Skeletal muscle satellite cell (primary cell): Measurements from ENCODE around the gene DECR2.
"Not testable (repeated sequence)": the region's sequence is repeated elsewhere in the genome, so short reads cannot be mapped to it uniquely, and the experiment has no call there.

Source experiments
- H3K27me3 ChIP-seq: 2 replicates; pipeline ENCODE4 v1.7.0; 2013; ENCODE audit warnings: low read length; ENCODE audit not compliant: control insufficient read depth, insufficient read depth
- H3K36me3 ChIP-seq: 2 replicates; pipeline ENCODE4 v1.7.0; 2013; ENCODE audit warnings: mild to moderate bottlenecking, control low read depth, low read length; ENCODE audit not compliant: insufficient read depth
- H3K4me1 ChIP-seq: 2 replicates; pipeline ENCODE4 v1.7.0; 2013; ENCODE audit warnings: low read length; ENCODE audit not compliant: control insufficient read depth, insufficient read depth
- H3K4me2 ChIP-seq: 2 replicates; pipeline ENCODE4 v1.7.0; 2013; ENCODE audit warnings: mild to moderate bottlenecking, low read length
- H3K4me3 ChIP-seq: 2 replicates; pipeline ENCODE4 v1.7.0; 2013; ENCODE audit warnings: low read length
- H3K9ac ChIP-seq: 2 replicates; pipeline ENCODE4 v1.7.0; 2013; ENCODE audit warnings: mild to moderate bottlenecking, low read depth, low read length, moderate library complexity
- H3K9me3 ChIP-seq: replicated peaks from 2 replicates; pipeline ENCODE4 v1.7.0; 2013; ENCODE audit warnings: mild to moderate bottlenecking, control low read depth, low read length

Gene DECR2

DNA sequence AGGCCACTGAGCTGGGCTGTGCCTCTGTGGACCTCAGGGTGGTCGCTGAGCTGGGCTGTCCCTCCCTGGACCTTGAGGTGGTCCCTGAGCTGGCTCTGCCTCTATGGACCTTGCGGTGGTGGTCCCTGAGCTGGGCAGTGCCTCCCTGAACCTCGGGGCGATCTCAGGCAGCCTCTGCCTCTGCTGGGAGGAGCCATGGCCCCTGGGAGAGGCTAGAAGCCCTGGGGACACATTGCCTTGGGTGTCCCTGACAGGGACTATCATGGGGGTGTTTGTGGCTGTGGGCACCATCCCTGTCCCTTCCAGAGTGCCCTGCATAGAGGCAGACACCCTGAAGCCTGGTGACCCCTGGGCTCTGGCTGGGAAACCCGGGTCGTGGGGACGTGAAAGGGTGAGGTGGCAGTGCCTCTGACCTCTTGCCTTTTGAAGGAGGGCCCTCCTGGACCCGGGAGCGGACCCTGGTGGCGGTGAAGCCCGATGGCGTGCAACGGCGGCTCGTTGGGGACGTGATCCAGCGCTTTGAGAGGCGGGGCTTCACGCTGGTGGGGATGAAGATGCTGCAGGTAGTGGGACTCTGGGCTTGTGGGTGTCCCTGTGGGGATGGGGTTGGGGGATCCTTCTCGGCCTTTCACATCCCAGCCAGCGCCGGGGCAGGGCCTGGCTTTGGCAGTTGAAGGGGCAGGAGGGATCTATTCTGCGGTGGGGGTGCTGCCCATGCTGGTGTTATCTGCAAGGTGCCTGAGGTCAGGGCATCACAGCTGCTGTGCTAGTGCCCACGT, 2.9 kb upstream of the DECR2 start:
- Histone ChIP-seq H3K4me3 (no peak overlapping the region), H3K4me2 (peak overlapping the region; percentile 70), H3K27me3 (no peaks in the 10 kb centered on the region), H3K36me3 (peaks cover 10% of the 10 kb centered on the region), H3K9me3 (no peaks in the 10 kb centered on the region), H3K9ac (peak overlapping the region; percentile 26), H3K4me1 (peaks cover 22% of the 10 kb centered on the region)

GRCh38 chr16:399340-400019, 2.2 kb upstream of the DECR2 start:
- no peak overlapping the region for H3K4me3 ChIP-seq
- H3K4me2 ChIP-seq, result peak overlapping the region; percentile 88
- no peak overlapping the region for H3K9ac ChIP-seq
- peaks cover 22% of the 10 kb centered on the region for H3K4me1 ChIP-seq
- H3K9me3 ChIP-seq, result no peaks in the 10 kb centered on the region
- peaks cover 10% of the 10 kb centered on the region for H3K36me3 ChIP-seq
- no peaks in the 10 kb centered on the region for H3K27me3 ChIP-seq

GRCh38 chr16:400061-400591, 1.6 kb upstream of the DECR2 start:
- H3K27me3 ChIP-seq, result no peaks in the 10 kb centered on the region
- H3K4me1 ChIP-seq, result peaks cover 22% of the 10 kb centered on the region
- H3K4me2 ChIP-seq, result peak overlapping the region; percentile 88
- peak overlapping the region; percentile 86 for H3K9ac ChIP-seq
- no peaks in the 10 kb centered on the region for H3K9me3 ChIP-seq
- H3K4me3 ChIP-seq, result no peak overlapping the region
- peaks cover 10% of the 10 kb centered on the region for H3K36me3 ChIP-seq

GRCh38 chr16:404971-405486, 3.3 kb downstream of the DECR2 start:
- H3K36me3 ChIP-seq, result peaks cover 5% of the 10 kb centered on the region
- no peak overlapping the region for H3K4me3 ChIP-seq
- no peaks in the 10 kb centered on the region for H3K27me3 ChIP-seq
- no peaks in the 10 kb centered on the region for H3K9me3 ChIP-seq
- H3K4me1 ChIP-seq, result peaks cover 8% of the 10 kb centered on the region
- H3K4me2 ChIP-seq, result no peak overlapping the region
- no peak overlapping the region for H3K9ac ChIP-seq

GRCh38 chr16:405548-406506, 4.1 kb downstream of the DECR2 start:
- Histone ChIP-seq H3K4me2 (no peak overlapping the region), H3K27me3 (no peaks in the 10 kb centered on the region), H3K36me3 (peaks cover 7% of the 10 kb centered on the region), H3K9ac (no peak overlapping the region), H3K9me3 (no peaks in the 10 kb centered on the region), H3K4me1 (peaks cover under 1% of the 10 kb centered on the region), H3K4me3 (no peak overlapping the region)

DNA sequence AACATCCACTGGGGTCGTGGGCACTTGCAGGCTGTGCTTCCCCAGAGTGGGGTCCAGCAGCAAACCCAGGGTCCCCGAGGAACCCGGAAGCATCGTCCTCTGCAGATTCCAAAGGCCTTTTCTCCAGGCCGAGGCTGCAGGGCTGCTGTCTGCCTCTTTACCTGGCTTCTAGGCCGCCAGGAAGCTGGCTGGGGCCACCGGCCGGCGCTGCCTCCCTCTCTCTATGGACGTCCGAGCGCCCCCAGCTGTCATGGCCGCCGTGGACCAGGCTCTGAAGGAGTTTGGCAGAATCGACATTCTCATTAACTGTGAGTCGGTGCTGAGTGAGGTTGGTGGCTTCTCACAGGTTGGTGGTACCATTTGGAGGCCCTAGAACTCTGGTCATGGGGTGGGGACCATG, 5.6 kb downstream of the DECR2 start:
- Histone ChIP-seq H3K4me1 (no peaks in the 10 kb centered on the region), H3K4me3 (no peak overlapping the region), H3K9ac (no peak overlapping the region), H3K27me3 (no peaks in the 10 kb centered on the region), H3K9me3 (no peaks in the 10 kb centered on the region), H3K4me2 (no peak overlapping the region), H3K36me3 (peaks cover 17% of the 10 kb centered on the region)

DNA sequence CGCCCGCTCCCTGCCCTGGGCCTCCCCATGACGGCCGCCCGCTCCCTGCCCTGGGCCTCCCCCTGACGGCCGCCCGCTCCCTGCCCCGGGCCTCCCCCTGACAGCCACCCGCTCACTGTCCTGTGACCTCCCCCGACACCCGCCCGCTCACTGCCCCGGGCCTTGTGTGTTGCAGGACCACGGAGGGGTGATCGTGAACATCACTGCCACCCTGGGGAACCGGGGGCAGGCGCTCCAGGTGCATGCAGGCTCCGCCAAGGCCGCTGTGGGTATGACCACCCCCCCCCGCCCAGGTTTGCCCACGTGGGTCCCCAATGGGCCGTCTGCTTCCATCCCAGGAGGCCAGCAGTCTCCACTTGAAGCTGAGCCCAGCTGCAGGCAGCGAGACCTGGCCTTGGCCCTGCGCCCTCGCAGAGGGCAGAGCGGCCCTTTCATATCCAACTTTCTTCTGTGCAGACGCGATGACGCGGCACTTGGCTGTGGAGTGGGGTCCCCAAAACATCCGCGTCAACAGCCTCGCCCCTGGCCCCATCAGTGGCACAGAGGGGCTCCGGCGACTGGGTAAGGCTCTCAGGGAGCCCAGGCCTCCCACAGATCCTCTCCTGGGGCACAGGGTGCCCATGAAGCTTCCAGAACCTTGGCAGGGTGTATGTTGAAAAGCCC, 9.0 kb downstream of the DECR2 start:
- H3K4me2 ChIP-seq, result no peak overlapping the region
- peaks cover 3% of the 10 kb centered on the region for H3K4me1 ChIP-seq
- no peak overlapping the region for H3K9ac ChIP-seq
- no peaks in the 10 kb centered on the region for H3K27me3 ChIP-seq
- peaks cover 17% of the 10 kb centered on the region for H3K36me3 ChIP-seq
- H3K9me3 ChIP-seq, result no peaks in the 10 kb centered on the region
- no peak overlapping the region for H3K4me3 ChIP-seq

GRCh38 chr16:411576-412265, 10.0 kb downstream of the DECR2 start:
- H3K4me2 ChIP-seq, result no peak overlapping the region

GRCh38 chr16:414395-415169, 12.9 kb downstream of the DECR2 start:
- H3K36me3 ChIP-seq, result peaks cover 16% of the 10 kb centered on the region
- no peak overlapping the region for H3K4me3 ChIP-seq
- no peak overlapping the region for H3K9ac ChIP-seq
- peaks cover 3% of the 10 kb centered on the region for H3K4me1 ChIP-seq
- H3K9me3 ChIP-seq, result no peaks in the 10 kb centered on the region
- no peak overlapping the region for H3K4me2 ChIP-seq
- H3K27me3 ChIP-seq, result no peaks in the 10 kb centered on the region

More at GRCh38 chr16:411576-412265, 10.0 kb downstream of the DECR2 start:
- H3K9ac ChIP-seq, result no peak overlapping the region
- no peaks in the 10 kb centered on the region for H3K27me3 ChIP-seq
- H3K4me3 ChIP-seq, result no peak overlapping the region
- peaks cover 3% of the 10 kb centered on the region for H3K4me1 ChIP-seq
- H3K9me3 ChIP-seq, result no peaks in the 10 kb centered on the region
- H3K36me3 ChIP-seq, result peaks cover 17% of the 10 kb centered on the region

DNA sequence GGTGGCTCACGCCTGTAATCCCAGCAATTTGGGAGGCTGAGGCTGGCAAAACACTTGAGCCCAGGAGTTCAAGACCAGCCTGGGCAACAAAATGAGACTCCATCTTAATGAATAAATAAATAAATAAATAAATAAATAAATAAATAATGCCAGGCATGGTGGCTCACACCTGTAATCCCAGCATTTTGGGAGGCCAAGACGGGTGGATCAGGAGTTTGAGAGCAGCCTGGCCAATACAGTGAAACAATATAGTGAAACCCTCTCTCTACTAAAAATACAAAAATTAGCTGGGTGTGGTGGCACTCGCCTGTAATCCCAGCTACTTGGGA, 13.4 kb downstream of the DECR2 start:
- H3K9me3 ChIP-seq, H3K4me1 ChIP-seq, H3K4me3 ChIP-seq, H3K9ac ChIP-seq, H3K4me2 ChIP-seq, H3K27me3 ChIP-seq: not testable (repeated sequence)
- peaks cover 12% of the 10 kb centered on the region for H3K36me3 ChIP-seq
